Astrocyte of the cerebellum (primary cell): ENCODE results near the gene PAX5.

ENCODE experiments used
- DNase-seq: peaks from one replicate; pipeline ENCODE4 v3.0.0-alpha.2; 2011; ENCODE audit warnings: low read depth
- H3K4me3 ChIP-seq: 2 replicates; pipeline ENCODE4 v1.5.1; 2011; ENCODE audit warnings: mild to moderate bottlenecking, low read depth, low read length, moderate library complexity
- CTCF ChIP-seq: IDR thresholded peaks from 2 replicates; pipeline ENCODE4 v1.5.1; 2012; ENCODE audit warnings: low read length, low read depth, moderate library complexity, mild to moderate bottlenecking; ENCODE audit errors: missing control alignments
- in situ Hi-C: cut with HindIII; loops from 2 replicates; pipeline ENCODE4 v1.10.0; 2017; ENCODE audit warnings: low sequenced_read_pairs

Gene PAX5

GRCh38 chr9:36853233-36853632 is 180.8 kb downstream of the PAX5 start:
- in situ Hi-C loops = no loop called here
- no peak overlapping the region for H3K4me3 ChIP-seq
- no peak for TF ChIP-seq CTCF
- DNase-seq = no peak

GRCh38 chr9:36849943-36850342 is 184.1 kb downstream of the PAX5 start:
- no peak for TF ChIP-seq CTCF
- no peak for DNase-seq
- H3K4me3 ChIP-seq = no peak overlapping the region
- in situ Hi-C loops = no loop called here

GRCh38 chr9:36848946-36849345 is 185.1 kb downstream of the PAX5 start:
- no peak overlapping the region for H3K4me3 ChIP-seq
- in situ Hi-C loops = no loop called here
- DNase-seq = no peak
- no peak for TF ChIP-seq CTCF

GRCh38 chr9:36847781-36848673 is 186.0 kb downstream of the PAX5 start:
- TF ChIP-seq CTCF = no peak
- in situ Hi-C loops = no loop called here
- no peak overlapping the region for H3K4me3 ChIP-seq
- DNase-seq = no peak

GRCh38 chr9:36846621-36847020 is 187.4 kb downstream of the PAX5 start:
- TF ChIP-seq CTCF = no peak

GRCh38 chr9:36845844-36846243 is 188.2 kb downstream of the PAX5 start:
- no peak for TF ChIP-seq CTCF
- no peak overlapping the region for H3K4me3 ChIP-seq
- DNase-seq = no peak
- in situ Hi-C loops = no loop called here

More at GRCh38 chr9:36846621-36847020, 187.4 kb downstream of the PAX5 start:
- no peak for DNase-seq
- no peak overlapping the region for H3K4me3 ChIP-seq
- in situ Hi-C loops = no loop called here
